GM12878 (cell line): ENCODE results near the gene PI16. TPM values are rescaled to one million over a fixed set of nuclear protein-coding genes. Genes with fewer than 3 reads are reported as not detected.
A peak's percentile ranks its signal among the peaks of the same experiment; 100 is the strongest.

ENCODE experiments used
- ATAC-seq: fragments of 200-7000 bp; cut with Tn5 transposase; 3 replicates; pipeline ENCODE4 v1.9.1; 2020; ENCODE audit warnings: mild to moderate bottlenecking, moderate library complexity
- BruUV-seq: library from RNA; stranded (reverse); fragments of 400-500 nt; replicated peaks from 2 replicates; lab custom pipeline; 2021; lab: Mats Ljungman, UMichigan
- CTCF ChIA-PET: fragments of 300-600 bp; sonication (Branson Sonifier 250); formaldehyde crosslinking; extraction: SDS; loops from one replicate; lab custom pipeline; 2021; ENCODE audit warnings: inconsistent platforms; lab: Yijun Ruan, JAX
- POLR2A ChIA-PET: fragments of 350-600 bp; formaldehyde crosslinking; extraction: SDS; loops from one replicate; lab custom pipeline; 2021; ENCODE audit warnings: inconsistent platforms; lab: Charles Lee
- RAD21 ChIA-PET: fragments of 300-600 bp; sonication (Branson Sonifier 250); formaldehyde crosslinking; loops from one replicate; lab custom pipeline; 2023; ENCODE audit warnings: antibody characterized with exemption; ENCODE audit not compliant: unreplicated experiment; lab: Charles Lee
- SMC1A ChIA-PET: fragments of 300-600 bp; sonication (Branson Sonifier 250); formaldehyde crosslinking; loops from one replicate; lab custom pipeline; 2023; ENCODE audit not compliant: unreplicated experiment, uncharacterized antibody; lab: Charles Lee
- DNase-seq: peaks from one replicate; pipeline ENCODE4 v3.0.0-alpha.2; 2011; ENCODE audit warnings: low read depth, low spot score
- FAIRE-seq: peaks from 3 replicates; lab custom pipeline; 2011; peaks lifted over from hg19 to GRCh38; lab: Jason Lieb, UNC
- H2AFZ ChIP-seq: 2 replicates; pipeline ENCODE4 v1.6.0; 2011; ENCODE audit warnings: low read depth, low read length, control low read depth; ENCODE audit not compliant: control insufficient read depth
- H3K27ac ChIP-seq: 2 replicates; pipeline ENCODE4 v1.5.1; 2011; ENCODE audit warnings: control low read depth; ENCODE audit not compliant: control insufficient read depth, insufficient read depth
- H3K27me3 ChIP-seq, 2 experiments: replicated peaks in 1 of 2; 2 replicates each; pipeline versions ENCODE4 v1.6.0 to v1.6.1; 2011; ENCODE audit warnings: low read length in 1 of 2; ENCODE audit not compliant: control insufficient read depth in 2 of 2, insufficient read depth in 2 of 2
- H3K36me3 ChIP-seq, 2 experiments: 2 replicates each; pipeline ENCODE4 v1.5.1; 2011; ENCODE audit warnings: low read length in 1 of 2; ENCODE audit not compliant: control insufficient read depth in 2 of 2, insufficient read depth in 2 of 2
- H3K4me1 ChIP-seq: 2 replicates; pipeline ENCODE4 v1.6.1; 2011; ENCODE audit warnings: mild to moderate bottlenecking, low read length, moderate library complexity, mixed read lengths; ENCODE audit not compliant: control insufficient read depth, insufficient read depth
- H3K4me2 ChIP-seq: 2 replicates; pipeline ENCODE4 v1.6.0; 2011; ENCODE audit warnings: control low read depth; ENCODE audit not compliant: control insufficient read depth, insufficient read depth
- H3K4me3 ChIP-seq: fragments of 200-600 bp; sonication (generic); 2 replicates; pipeline ENCODE4 v1.5.1; 2016
- H3K79me2 ChIP-seq: 2 replicates; pipeline ENCODE4 v1.6.0; 2011; ENCODE audit warnings: low read length; ENCODE audit not compliant: control insufficient read depth, insufficient read depth
- H3K9ac ChIP-seq: 2 replicates; pipeline ENCODE4 v1.8.0; 2011; ENCODE audit warnings: low read length, control low read depth, mixed read lengths; ENCODE audit not compliant: control insufficient read depth, insufficient read depth
- H3K9me3 ChIP-seq: replicated peaks from 3 replicates; pipeline ENCODE4 v1.5.1; 2011; ENCODE audit warnings: mild to moderate bottlenecking, low read length; ENCODE audit not compliant: control insufficient read depth, insufficient read depth
- H4K20me1 ChIP-seq: 2 replicates; pipeline ENCODE4 v1.6.0; 2011; ENCODE audit not compliant: control insufficient read depth, insufficient read depth
- BCL3 ChIP-seq: IDR thresholded peaks from 2 replicates; pipeline ENCODE4 v1.6.1; 2011; ENCODE audit warnings: borderline replicate concordance, low read depth, mild to moderate bottlenecking, moderate library complexity, low read length; ENCODE audit not compliant: insufficient read depth, poor library complexity, severe bottlenecking
- CHD2 ChIP-seq: IDR thresholded peaks from 2 replicates; pipeline ENCODE4 v1.6.1; 2011; ENCODE audit warnings: low read depth, low read length, improper control_type of control experiment, borderline replicate concordance
- FOXM1 ChIP-seq: IDR thresholded peaks from 2 replicates; pipeline ENCODE4 v1.6.1; 2012; ENCODE audit warnings: low read depth, mild to moderate bottlenecking, inconsistent platforms, low read length, moderate library complexity
- HDGF ChIP-seq: fragments of 450-650 bp; IDR thresholded peaks from 2 replicates; pipeline ENCODE4 v1.6.1; 2016; ENCODE audit warnings: antibody characterized with exemption
- IRF4 ChIP-seq: IDR thresholded peaks from 2 replicates; pipeline ENCODE4 v1.6.1; 2011; ENCODE audit warnings: low read depth, low read length
- JUNB ChIP-seq: IDR thresholded peaks from 2 replicates; pipeline ENCODE4 v1.6.1; 2016; ENCODE audit warnings: antibody characterized with exemption, mild to moderate bottlenecking
- KLF5 ChIP-seq: fragments of 450-650 bp; IDR thresholded peaks from 2 replicates; pipeline ENCODE4 v1.6.1; 2014; ENCODE audit warnings: mild to moderate bottlenecking; ENCODE audit not compliant: partially characterized antibody
- MTA3 ChIP-seq: IDR thresholded peaks from 2 replicates; pipeline ENCODE4 v1.6.1; 2012; ENCODE audit warnings: low read length, inconsistent platforms, borderline replicate concordance
- NFIC ChIP-seq: IDR thresholded peaks from 2 replicates; pipeline ENCODE4 v1.6.1; 2012; ENCODE audit warnings: low read depth, mild to moderate bottlenecking, inconsistent platforms, low read length, moderate library complexity
- NR2F1 ChIP-seq: fragments of 450-650 bp; conservative IDR thresholded peaks from 2 replicates; pipeline ENCODE4 v1.6.1; 2017; ENCODE audit warnings: mild to moderate bottlenecking
- NRF1 ChIP-seq: conservative IDR thresholded peaks from 2 replicates; pipeline ENCODE4 v1.6.1; 2011; ENCODE audit warnings: mild to moderate bottlenecking, low read depth, low read length, improper control_type of control experiment
- PML ChIP-seq: IDR thresholded peaks from 2 replicates; pipeline ENCODE4 v1.6.1; 2012; ENCODE audit warnings: low read length, inconsistent platforms
- RUNX3 ChIP-seq: IDR thresholded peaks from 2 replicates; pipeline ENCODE4 v1.6.1; 2012; ENCODE audit warnings: low read length, inconsistent platforms
- SUPT20H ChIP-seq: IDR thresholded peaks from 2 replicates; pipeline ENCODE4 v1.6.1; 2011; ENCODE audit warnings: low read depth, mild to moderate bottlenecking, low read length, moderate library complexity, borderline replicate concordance; ENCODE audit not compliant: control insufficient read depth
- TAF1 ChIP-seq: IDR thresholded peaks from 2 replicates; pipeline ENCODE4 v1.6.1; 2011; ENCODE audit warnings: mild to moderate bottlenecking, low read depth, low read length, borderline replicate concordance
- TCF7 ChIP-seq: IDR thresholded peaks from 2 replicates; pipeline ENCODE4 v1.6.1; 2014; ENCODE audit warnings: antibody characterized with exemption, borderline replicate concordance
- WGBS: methylation state at CpG from one replicate; pipeline ENCODE4 v1.1.6; 2016; ENCODE audit warnings: low lambda C conversion rate; ENCODE audit not compliant: insufficient replicate concordance, insufficient coverage; ENCODE audit errors: missing lambda C conversion rate; 5-methylcytosine and 5-hydroxymethylcytosine counted together
- in situ Hi-C: fragments of 300-500 bp; cut with MboI; formaldehyde crosslinking; loops from 9 replicates; pipeline ENCODE4 v1.14.3; 2018; ENCODE audit warnings: mixed read lengths
- intact Hi-C: fragments of 100-400 bp; cut with micrococcal nuclease; formaldehyde crosslinking; loops from one replicate; pipeline ENCODE4 v1.14.2; 2022; ENCODE audit not compliant: unreplicated experiment
- polyA plus RNA-seq, 11 experiments: library from polyadenylated mRNA; depleted of rRNA in 4 of 11; unstranded in 6 of 11; stranded (reverse) in 5 of 11; fragments of >200 nt; fragmentation: Nextera tagmentation in 4 of 11; fragmentation: Illumina TruSeq in 1 of 11; extraction: Ambion mirVana in 4 of 11; extraction: Trizol in 1 of 11; gene quantifications; 1 replicate in 1 of 11; 2 replicates in 10 of 11; pipeline versions ENCODE4 v1.2.1 to v1.2.3, GENCODE V29; 2011 to 2016; ENCODE audit warnings: inconsistent platforms in 2 of 11, missing spikeins in 2 of 11, low read depth in 1 of 11
- total RNA-seq, 4 experiments: library from RNA; depleted of rRNA in 3 of 4; stranded (reverse); fragments of >200 nt in 3 of 4; fragmentation: Illumina TruSeq in 1 of 4; extraction: Trizol in 1 of 4; gene quantifications; 2 replicates each; pipeline versions ENCODE4 v1.2.1 to v1.2.3, GENCODE V29; 2013 to 2021
- TF ChIP-seq, protein P1 (sequence below): IDR thresholded peaks from 2 replicates; pipeline ENCODE4 v1.6.1; 2012; ENCODE audit warnings: low read length, inconsistent platforms
- TF ChIP-seq, protein P2 (sequence below): fragments of 450-650 bp; IDR thresholded peaks from 2 replicates; pipeline ENCODE4 v1.6.1; 2017; ENCODE audit warnings: mild to moderate bottlenecking, moderate library complexity

Gene PI16
- total and polyA plus RNA-seq, 10 of the 15 experiments (the other 5 are each of a cell fraction or from before 2014, with no cell fraction given), result 0.08 to 0.12 TPM; not detected in 8

- WGBS, result 49% methylated on average over 4 of the region's 4 CpGs
- ATAC-seq, result peak; percentile 66
- TF ChIP-seq KLF5 (no peak), SUPT20H (no peak), CHD2 (no peak), IRF4 (peak; percentile 73; the same call in 1 of the 2 replicates), HDGF (no peak), BCL3 (peak; percentile 27), NFIC (0 out of 2 replicates have a peak, but pooled peaks have one; percentile 29), NR2F1 (no peak), MTA3 (0 out of 2 replicates have a peak, but pooled peaks have one; percentile 56), TCF7 (peak; percentile 87), JUNB (peak; percentile 74), NRF1 (no peak), FOXM1 (0 out of 2 replicates have a peak, but pooled peaks have one; percentile 35), TAF1 (no peak), PML (no peak), RUNX3 (peak; percentile 76)
- TF ChIP-seq, protein P1, sequence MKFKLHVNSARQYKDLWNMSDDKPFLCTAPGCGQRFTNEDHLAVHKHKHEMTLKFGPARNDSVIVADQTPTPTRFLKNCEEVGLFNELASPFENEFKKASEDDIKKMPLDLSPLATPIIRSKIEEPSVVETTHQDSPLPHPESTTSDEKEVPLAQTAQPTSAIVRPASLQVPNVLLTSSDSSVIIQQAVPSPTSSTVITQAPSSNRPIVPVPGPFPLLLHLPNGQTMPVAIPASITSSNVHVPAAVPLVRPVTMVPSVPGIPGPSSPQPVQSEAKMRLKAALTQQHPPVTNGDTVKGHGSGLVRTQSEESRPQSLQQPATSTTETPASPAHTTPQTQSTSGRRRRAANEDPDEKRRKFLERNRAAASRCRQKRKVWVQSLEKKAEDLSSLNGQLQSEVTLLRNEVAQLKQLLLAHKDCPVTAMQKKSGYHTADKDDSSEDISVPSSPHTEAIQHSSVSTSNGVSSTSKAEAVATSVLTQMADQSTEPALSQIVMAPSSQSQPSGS, result peak; percentile 51
- TF ChIP-seq, protein P2, sequence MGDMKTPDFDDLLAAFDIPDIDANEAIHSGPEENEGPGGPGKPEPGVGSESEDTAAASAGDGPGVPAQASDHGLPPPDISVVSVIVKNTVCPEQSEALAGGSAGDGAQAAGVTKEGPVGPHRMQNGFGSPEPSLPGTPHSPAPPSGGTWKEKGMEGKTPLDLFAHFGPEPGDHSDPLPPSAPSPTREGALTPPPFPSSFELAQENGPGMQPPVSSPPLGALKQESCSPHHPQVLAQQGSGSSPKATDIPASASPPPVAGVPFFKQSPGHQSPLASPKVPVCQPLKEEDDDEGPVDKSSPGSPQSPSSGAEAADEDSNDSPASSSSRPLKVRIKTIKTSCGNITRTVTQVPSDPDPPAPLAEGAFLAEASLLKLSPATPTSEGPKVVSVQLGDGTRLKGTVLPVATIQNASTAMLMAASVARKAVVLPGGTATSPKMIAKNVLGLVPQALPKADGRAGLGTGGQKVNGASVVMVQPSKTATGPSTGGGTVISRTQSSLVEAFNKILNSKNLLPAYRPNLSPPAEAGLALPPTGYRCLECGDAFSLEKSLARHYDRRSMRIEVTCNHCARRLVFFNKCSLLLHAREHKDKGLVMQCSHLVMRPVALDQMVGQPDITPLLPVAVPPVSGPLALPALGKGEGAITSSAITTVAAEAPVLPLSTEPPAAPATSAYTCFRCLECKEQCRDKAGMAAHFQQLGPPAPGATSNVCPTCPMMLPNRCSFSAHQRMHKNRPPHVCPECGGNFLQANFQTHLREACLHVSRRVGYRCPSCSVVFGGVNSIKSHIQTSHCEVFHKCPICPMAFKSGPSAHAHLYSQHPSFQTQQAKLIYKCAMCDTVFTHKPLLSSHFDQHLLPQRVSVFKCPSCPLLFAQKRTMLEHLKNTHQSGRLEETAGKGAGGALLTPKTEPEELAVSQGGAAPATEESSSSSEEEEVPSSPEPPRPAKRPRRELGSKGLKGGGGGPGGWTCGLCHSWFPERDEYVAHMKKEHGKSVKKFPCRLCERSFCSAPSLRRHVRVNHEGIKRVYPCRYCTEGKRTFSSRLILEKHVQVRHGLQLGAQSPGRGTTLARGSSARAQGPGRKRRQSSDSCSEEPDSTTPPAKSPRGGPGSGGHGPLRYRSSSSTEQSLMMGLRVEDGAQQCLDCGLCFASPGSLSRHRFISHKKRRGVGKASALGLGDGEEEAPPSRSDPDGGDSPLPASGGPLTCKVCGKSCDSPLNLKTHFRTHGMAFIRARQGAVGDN, result no peak
- TF ChIP-seq, all 136 proteins: peak for 9
- no peak for FAIRE-seq
- no peak overlapping the region for H3K4me3 ChIP-seq
- no peaks in the 10 kb centered on the region for H3K79me2 ChIP-seq
- peaks cover 0 to 12% of the 10 kb centered on the region in 2 experiments; a peak in 1 of 4 replicates for H3K36me3 ChIP-seq
- ChIA-PET SMC1A (interaction anchor here (0.6 to 2.4 kb wide), 2 partner anchors 12 to 92 kb away, joined by 3 to 7 read pairs; no protein-coding TSS in a partner anchor), POLR2A (interaction anchor here (1.8 kb wide), 1 partner anchor 12 kb away, joined by 4 read pairs; no protein-coding TSS in a partner anchor), RAD21 (interaction anchor here (0.6 kb wide), 1 partner anchor 316 kb away, joined by 3 read pairs; no protein-coding TSS in a partner anchor), CTCF (interaction anchor here (0.9 to 2.4 kb wide), 4 partner anchors 41 to 93 kb away, joined by 3 to 9 read pairs (median 3); no protein-coding TSS in a partner anchor)
- H3K27me3 ChIP-seq, result no peaks in the 10 kb centered on the region
- no peak overlapping the region for H3K9ac ChIP-seq
- no TSS peak for BruUV-seq
- peaks cover 12% of the 10 kb centered on the region for H3K4me1 ChIP-seq
- H3K27ac ChIP-seq, result no peak overlapping the region
- no peak for DNase-seq
- no peak overlapping the region; the same call in 1 of the 2 replicates for H3K4me2 ChIP-seq
- no peaks in the 10 kb centered on the region for H4K20me1 ChIP-seq
- no peak overlapping the region for H2AFZ ChIP-seq
- in situ Hi-C loops, result no loop called here
- no peaks in the 10 kb centered on the region for H3K9me3 ChIP-seq
- intact Hi-C loops, result no loop called here
These were observed 28.7 kb upstream of the PI16 start for GRCh38 chr6:36925809-36926208.
